HG02642 (cell line): ENCODE results near the gene WFIKKN1.

Experiments
- ATAC-seq: cut with Tn5 transposase; IDR thresholded peaks from one replicate; pipeline ENCODE4 v1.9.1; 2021; ENCODE audit warnings: mild to moderate bottlenecking; ENCODE audit not compliant: unreplicated experiment, poor library complexity

WFIKKN1 gene

GRCh38 chr16:652454-653305 lies 21.9 kb downstream of the WFIKKN1 start:
- no peak for ATAC-seq

- ATAC-seq = no peak
Measured at GRCh38 chr16:654034-654433, 23.2 kb downstream of the WFIKKN1 start.

DNA sequence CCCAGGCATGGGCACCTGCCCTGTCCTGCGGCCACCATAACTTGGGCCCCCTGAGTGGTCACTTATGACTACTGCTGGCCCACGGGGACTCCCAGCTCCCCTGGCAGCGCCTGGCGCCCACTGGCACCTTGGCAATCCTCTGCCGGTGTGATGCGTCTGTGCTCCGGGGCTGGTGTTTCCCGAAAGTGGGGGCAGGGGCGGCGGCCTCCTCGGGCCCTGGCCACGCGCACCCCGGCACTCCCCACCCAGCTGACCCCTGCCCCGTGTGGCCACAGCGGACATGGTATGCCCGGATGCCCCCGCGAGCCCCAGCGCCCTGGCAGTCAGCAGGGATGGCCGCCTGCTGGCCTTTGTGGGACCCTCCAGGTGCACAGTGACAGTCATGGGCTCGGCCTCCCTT lies 26.7 kb downstream of the WFIKKN1 start:
- no peak for ATAC-seq

- ATAC-seq = no peak
Measured at GRCh38 chr16:658679-659571, 28.1 kb downstream of the WFIKKN1 start.

GRCh38 chr16:659618-660017 lies 28.8 kb downstream of the WFIKKN1 start:
- ATAC-seq = no peak

- no peak for ATAC-seq
Measured at GRCh38 chr16:660132-660458, 29.3 kb downstream of the WFIKKN1 start.

DNA sequence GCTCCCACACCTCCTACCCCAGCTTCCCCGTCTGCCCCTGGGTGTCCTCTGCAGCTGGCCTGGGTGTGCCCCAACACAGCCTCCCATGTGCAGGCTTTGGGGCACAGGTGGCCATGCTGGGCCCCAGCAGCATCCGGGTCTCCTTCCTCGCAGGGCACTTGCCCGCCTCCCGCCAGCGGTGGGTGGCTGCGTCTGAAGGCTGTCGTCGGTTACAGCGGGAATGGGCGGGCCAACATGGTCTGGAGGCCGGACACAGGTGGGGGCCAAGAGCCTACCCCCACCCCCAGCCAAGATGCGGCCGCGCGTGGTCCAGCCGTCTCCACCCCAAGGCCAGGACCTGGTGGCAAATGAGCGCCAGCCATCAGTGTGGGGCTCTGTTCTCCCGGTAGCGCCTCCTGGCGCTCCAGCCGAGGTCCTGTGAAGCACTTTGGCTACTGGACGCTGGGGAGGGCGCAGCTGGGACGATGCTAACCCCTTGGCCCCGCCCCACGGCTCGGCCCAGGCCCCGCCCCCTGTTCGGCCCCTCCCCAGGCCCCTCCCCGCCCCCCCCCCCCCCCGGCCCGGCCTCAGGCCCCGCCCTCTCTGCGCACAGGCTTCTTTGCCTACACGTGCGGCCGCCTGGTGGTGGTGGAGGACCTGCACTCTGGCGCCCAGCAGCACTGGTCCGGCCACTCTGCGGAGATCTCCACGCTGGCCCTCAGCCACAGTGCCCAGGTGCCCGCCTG lies 29.8 kb downstream of the WFIKKN1 start:
- peak; percentile 47 for ATAC-seq

DNA sequence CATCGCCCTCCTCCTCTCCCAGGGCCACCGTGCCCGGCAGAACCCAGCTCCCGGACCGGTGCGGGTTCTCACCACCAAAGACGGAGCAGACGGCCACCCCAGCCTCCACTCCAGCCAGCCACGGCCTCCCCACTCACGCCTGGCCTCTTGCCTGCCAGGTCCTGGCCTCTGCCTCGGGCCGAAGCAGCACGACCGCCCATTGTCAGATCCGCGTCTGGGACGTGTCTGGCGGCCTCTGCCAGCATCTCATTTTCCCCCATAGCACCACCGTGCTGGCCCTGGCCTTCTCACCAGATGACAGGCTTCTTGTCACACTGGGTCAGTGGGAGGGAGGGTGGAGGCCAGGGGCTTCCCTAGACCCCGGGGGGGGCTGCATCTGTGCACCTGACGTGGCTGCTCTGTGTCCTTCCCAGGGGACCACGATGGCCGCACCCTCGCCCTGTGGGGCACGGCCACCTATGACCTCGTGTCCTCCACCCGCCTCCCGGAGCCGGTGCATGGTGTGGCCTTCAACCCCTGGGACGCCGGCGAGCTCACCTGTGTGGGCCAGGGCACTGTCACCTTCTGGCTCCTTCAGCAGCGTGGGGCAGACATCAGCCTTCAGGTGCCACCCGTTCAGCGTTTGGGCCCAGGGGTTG lies 30.5 kb downstream of the WFIKKN1 start:
- peak; percentile 2 for ATAC-seq

GRCh38 chr16:662095-662494 lies 31.3 kb downstream of the WFIKKN1 start:
- ATAC-seq = no peak

DNA sequence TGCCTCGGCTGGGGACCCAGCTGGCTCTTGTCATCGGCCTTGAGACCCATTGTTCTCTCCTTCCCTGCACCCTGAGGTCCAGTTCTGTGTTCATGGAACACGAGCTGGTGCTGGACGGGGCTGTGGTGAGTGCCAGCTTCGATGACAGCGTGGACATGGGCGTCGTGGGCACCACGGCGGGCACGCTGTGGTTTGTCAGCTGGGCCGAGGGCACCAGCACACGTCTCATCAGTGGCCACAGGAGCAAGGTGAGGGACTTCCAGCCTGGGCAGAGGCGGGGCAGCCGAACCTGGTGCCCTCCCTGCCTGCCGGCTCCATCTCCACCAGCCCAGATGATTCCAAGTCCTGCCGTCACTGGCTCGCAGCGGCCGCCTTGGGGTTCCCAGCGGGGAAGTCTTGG lies 31.8 kb downstream of the WFIKKN1 start:
- ATAC-seq = no peak

DNA sequence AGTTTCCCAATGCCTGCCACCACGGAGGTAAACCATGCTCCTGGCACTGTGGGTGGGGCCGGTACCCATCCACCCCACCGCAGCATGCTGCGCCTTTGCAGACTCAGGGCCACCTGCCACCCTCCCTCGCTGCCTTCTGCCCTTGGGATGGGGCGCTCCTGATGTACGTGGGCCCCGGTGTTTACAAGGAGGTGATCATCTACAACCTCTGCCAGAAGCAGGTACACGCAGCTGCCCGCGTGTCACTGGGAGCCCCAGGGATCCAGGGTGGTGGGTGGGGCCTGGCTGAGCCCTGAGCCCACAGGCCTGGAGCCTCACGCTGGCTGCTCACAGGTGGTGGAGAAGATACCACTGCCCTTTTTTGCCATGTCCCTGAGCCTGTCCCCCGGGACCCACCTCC lies 35.8 kb downstream of the WFIKKN1 start:
- no peak for ATAC-seq

DNA sequence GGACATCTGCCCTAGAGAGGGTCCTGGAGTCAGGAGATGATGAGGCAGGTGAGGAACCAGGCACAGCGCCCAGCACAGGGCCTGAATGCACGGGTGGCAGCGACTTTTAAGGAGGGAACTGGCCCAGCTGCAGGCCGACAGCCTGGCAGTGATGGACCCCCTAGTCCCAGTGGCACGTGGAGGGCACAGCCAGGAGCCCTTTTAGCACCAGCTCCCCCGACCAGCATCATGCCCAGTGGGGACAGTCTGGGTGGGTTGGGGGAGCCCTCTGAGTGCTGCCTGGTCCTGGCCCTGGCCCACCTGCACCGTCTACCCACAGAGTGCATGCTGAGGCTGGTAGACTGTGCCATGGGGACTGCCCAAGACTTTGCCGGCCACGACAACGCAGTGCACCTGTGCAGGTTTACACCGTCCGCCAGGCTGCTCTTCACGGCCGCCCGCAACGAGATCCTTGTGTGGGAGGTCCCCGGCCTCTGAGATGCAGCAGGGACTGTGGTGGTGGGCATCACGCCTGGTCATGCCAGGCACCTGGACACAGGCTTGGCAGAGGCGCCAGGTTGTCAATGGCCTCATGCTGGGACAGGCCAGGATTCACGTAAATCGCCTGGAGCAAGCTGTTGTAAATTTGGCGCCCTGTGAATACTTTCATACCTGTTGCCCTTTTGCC lies 36.5 kb downstream of the WFIKKN1 start:
- no peak for ATAC-seq

DNA sequence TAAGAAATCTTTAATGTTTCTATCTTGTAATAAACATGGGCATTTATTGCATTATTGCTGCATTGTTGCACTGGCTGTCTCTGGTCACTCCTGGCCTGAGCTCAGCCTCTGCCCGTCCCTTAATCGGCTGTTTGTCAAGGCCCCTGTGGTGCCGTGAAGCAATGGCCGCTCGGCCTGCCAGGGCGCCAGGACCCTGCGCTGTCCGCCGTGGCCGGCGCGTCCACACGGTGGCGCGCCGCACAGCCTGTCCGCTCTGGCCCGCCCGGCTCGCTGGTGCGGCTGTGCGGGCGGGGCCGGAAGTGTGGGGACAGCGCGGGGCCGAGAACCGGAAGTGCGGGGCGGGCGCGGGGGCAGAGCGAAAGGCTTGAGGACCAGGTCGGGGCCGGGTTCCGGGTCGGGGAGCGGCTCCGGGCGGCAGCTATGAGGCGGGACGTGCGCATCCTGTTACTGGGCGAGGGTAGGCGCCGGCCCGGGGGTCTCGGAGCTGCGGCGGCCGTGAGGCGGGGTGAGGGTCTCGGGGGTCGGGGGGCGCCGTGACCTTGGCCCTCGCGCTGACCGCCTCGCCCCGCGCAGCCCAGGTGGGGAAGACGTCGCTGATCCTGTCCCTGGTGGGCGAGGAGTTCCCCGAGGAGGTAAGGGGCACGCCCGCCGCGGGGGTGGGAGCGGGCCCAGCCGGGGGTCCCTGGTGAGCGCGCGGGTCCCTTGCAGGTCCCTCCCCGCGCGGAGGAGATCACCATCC lies 37.2 kb downstream of the WFIKKN1 start, which contains the start of gene RHOT2:
Gene RHOT2, plus strand, starts transcription at position 353 of the 739 bp plus-strand sequence. Its CDS starts 68 bp downstream, at position 421.
- ATAC-seq = peak; percentile 81

DNA sequence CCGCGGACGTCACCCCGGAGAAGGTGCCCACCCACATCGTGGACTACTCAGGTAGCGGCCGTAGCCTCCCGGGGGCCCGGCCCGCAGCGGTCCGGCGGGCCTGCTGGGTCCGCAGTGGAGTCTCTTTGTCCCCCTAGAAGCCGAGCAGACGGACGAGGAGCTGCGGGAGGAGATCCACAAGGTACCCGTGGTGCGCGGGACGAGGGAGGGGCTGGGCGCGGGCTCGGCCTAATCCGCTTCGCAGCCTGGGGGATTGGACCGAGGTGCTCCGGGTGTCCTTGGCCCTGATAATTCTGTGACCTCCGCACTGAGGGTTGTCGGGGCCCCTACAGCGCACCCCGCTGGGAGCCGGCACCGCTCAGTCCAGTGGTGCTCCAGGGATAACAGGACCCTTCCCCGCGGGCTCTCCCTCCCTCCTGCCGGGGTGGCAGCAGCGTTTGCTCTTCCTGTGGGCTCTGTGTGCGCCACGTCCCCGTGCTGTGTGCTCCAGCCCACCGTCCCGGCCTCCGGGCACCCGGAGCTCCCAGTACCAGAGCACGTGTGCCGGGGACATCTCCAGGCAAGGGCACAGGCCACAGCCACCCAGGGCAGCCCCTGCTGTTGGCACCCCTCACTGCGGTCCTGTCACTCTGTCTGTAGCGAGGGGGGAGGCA lies 37.9 kb downstream of the WFIKKN1 start:
- ATAC-seq = peak; percentile 8

DNA sequence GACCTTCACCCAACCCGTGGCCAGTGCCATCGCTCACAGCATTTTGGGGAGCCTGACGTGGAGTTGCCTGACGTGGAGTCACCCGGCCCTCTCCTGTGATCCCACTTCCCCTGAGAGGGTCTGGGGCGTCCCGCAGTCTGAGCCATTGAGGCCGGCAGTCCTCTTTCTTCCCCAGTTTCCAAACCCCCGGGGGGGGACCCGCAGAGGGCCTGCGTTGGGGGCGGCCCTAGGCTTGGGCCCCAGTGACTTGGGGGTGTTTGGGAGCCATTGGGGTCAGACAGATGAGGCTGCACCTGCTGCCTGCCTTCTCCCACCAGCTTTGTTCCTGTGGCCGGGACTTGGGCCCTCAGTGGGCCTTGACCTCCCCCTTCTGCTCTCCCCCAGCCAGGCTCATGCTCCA lies 38.9 kb downstream of the WFIKKN1 start:
- no peak for ATAC-seq

GRCh38 chr16:670485-671352 lies 39.9 kb downstream of the WFIKKN1 start:
- no peak for ATAC-seq

DNA sequence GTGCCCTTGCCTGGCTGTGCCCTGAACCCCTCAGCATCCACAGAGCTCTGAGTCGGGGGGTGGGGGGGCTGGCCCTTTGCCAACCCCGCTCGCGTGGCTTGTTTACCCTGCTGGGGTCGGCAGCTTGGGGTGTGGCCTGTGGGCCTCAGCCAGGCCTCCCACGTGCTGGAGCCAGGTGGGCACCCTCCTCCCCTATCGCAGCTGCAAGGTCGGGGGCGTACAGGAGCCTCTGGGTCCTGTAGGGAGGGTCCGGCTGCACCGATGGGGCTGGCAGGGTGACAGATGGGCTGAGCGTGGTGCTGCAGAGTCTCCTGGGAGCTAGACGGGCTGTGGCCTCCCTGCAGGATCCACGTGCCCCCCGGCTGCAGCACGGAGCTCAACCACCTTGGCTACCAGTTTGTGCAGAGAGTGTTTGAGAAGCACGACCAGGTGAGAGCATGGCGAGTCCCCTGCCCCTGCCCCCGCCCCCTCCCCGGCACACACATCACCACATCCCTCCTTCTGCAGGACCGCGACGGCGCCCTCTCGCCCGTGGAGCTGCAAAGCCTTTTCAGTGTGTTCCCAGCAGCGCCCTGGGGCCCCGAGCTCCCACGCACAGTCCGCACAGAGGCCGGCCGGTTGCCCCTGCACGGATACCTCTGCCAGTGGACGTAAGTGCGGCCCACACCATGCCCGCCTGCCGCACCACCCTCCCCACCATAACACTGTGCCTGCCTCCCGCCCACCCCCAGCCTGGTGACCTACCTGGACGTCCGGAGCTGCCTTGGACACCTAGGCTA lies 40.8 kb downstream of the WFIKKN1 start:
- ATAC-seq = no peak
